SK-N-SH treated with all-trans-retinoic acid at 6 μM for 48 hours (cell line): ENCODE results near the gene BZW2.

ENCODE experiments used
- ATAC-seq: fragments of 200-7000 bp; cut with Tn5 transposase; 3 replicates; pipeline ENCODE4 v1.9.1; 2020; ENCODE audit warnings: mild to moderate bottlenecking, moderate library complexity
- ARNTL ChIP-seq: fragments of 450-650 bp; formaldehyde crosslinking; IDR thresholded peaks from 2 replicates; pipeline ENCODE4 v1.5.0; 2020; ENCODE audit warnings: low read depth, mild to moderate bottlenecking, moderate library complexity, borderline replicate concordance
- BACH2 ChIP-seq: fragments of 250-450 bp; sonication (Bioruptor Pico); IDR thresholded peaks from 2 replicates; pipeline ENCODE4 v1.9.0; 2021; ENCODE audit warnings: mild to moderate bottlenecking, borderline replicate concordance
- CSDC2 ChIP-seq: fragments of 250-450 bp; sonication (Bioruptor Pico); IDR thresholded peaks from 2 replicates; pipeline ENCODE4 v1.5.0; 2020; ENCODE audit warnings: mild to moderate bottlenecking, moderate library complexity
- ESRRG ChIP-seq: fragments of 250-450 bp; sonication (Bioruptor Pico); IDR thresholded peaks from 2 replicates; pipeline ENCODE4 v1.6.1; 2021; ENCODE audit warnings: mild to moderate bottlenecking
- GLIS3 ChIP-seq: fragments of 250-450 bp; sonication (Bioruptor Pico); IDR thresholded peaks from 2 replicates; pipeline ENCODE4 v1.5.0; 2020; ENCODE audit warnings: mild to moderate bottlenecking, moderate library complexity
- ISL1 ChIP-seq: fragments of 250-450 bp; sonication (Bioruptor Pico); IDR thresholded peaks from 2 replicates; pipeline ENCODE4 v2.1.2; 2022; ENCODE audit warnings: mild to moderate bottlenecking, moderate library complexity
- OSR1 ChIP-seq: fragments of 250-450 bp; sonication (Bioruptor Pico); IDR thresholded peaks from 2 replicates; pipeline ENCODE4 v1.8.0; 2022; ENCODE audit warnings: moderate library complexity, mild to moderate bottlenecking, inconsistent platforms
- PPARA ChIP-seq: fragments of 250-450 bp; sonication (Bioruptor Pico); IDR thresholded peaks from 2 replicates; pipeline ENCODE4 v1.5.0; 2020; ENCODE audit warnings: mild to moderate bottlenecking, borderline replicate concordance
- RARB ChIP-seq: fragments of 250-450 bp; sonication (Bioruptor Pico); IDR thresholded peaks from 2 replicates; pipeline ENCODE4 v1.8.0; 2021; ENCODE audit warnings: mild to moderate bottlenecking, moderate library complexity
- SNAI2 ChIP-seq: fragments of 250-450 bp; sonication (Bioruptor Pico); IDR thresholded peaks from 2 replicates; pipeline ENCODE4 v1.5.0; 2020; ENCODE audit warnings: mild to moderate bottlenecking, moderate library complexity
- TCF4 ChIP-seq: fragments of 250-450 bp; sonication (Bioruptor Pico); IDR thresholded peaks from 2 replicates; pipeline ENCODE4 v1.8.0; 2021; ENCODE audit warnings: mild to moderate bottlenecking, moderate library complexity, borderline replicate concordance
- TOX ChIP-seq: fragments of 250-450 bp; sonication (Bioruptor Pico); IDR thresholded peaks from 2 replicates; pipeline ENCODE4 v1.8.0; 2021; ENCODE audit warnings: mild to moderate bottlenecking, moderate library complexity, borderline replicate concordance
- ZC3H10 ChIP-seq: fragments of 250-450 bp; sonication (Bioruptor Pico); IDR thresholded peaks from 2 replicates; pipeline ENCODE4 v1.5.1; 2021; ENCODE audit warnings: mild to moderate bottlenecking, moderate library complexity
- ZFP3 ChIP-seq: fragments of 250-450 bp; sonication (Bioruptor Pico); IDR thresholded peaks from 2 replicates; pipeline ENCODE4 v1.5.0; 2020; ENCODE audit warnings: mild to moderate bottlenecking, moderate library complexity
- ZFP30 ChIP-seq: fragments of 450-650 bp; formaldehyde crosslinking; IDR thresholded peaks from 2 replicates; pipeline ENCODE4 v1.5.0; 2022; ENCODE audit warnings: mild to moderate bottlenecking, moderate library complexity
- ZNF565 ChIP-seq: fragments of 450-650 bp; formaldehyde crosslinking; conservative IDR thresholded peaks from 2 replicates; pipeline ENCODE4 v1.5.0; 2020; ENCODE audit warnings: low read depth, mild to moderate bottlenecking, moderate library complexity
- ZNF70 ChIP-seq: fragments of 450-650 bp; formaldehyde crosslinking; IDR thresholded peaks from 2 replicates; pipeline ENCODE4 v1.5.0; 2020; ENCODE audit warnings: mild to moderate bottlenecking, moderate library complexity
- ZNF8 ChIP-seq: fragments of 450-650 bp; formaldehyde crosslinking; IDR thresholded peaks from 2 replicates; pipeline ENCODE4 v1.5.0; 2020; ENCODE audit warnings: mild to moderate bottlenecking, moderate library complexity
- TF ChIP-seq, protein P1 (sequence below): fragments of 250-450 bp; sonication (Bioruptor Pico); IDR thresholded peaks from 2 replicates; pipeline ENCODE4 v1.5.0; 2020; ENCODE audit warnings: mild to moderate bottlenecking, moderate library complexity
- TF ChIP-seq, protein P2 (sequence below): fragments of 250-450 bp; sonication (Bioruptor Pico); IDR thresholded peaks from 2 replicates; pipeline ENCODE4 v1.8.0; 2020; ENCODE audit warnings: mild to moderate bottlenecking, moderate library complexity, borderline replicate concordance
- TF ChIP-seq, protein P3 (sequence below): fragments of 250-450 bp; sonication (Bioruptor Pico); IDR thresholded peaks from 2 replicates; pipeline ENCODE4 v1.5.1; 2020; ENCODE audit warnings: low read depth, mild to moderate bottlenecking, moderate library complexity
- TF ChIP-seq, protein P4 (sequence below): fragments of 250-450 bp; sonication (Bioruptor Pico); IDR thresholded peaks from 2 replicates; pipeline ENCODE4 v1.5.1; 2021; ENCODE audit warnings: mild to moderate bottlenecking, moderate library complexity
- TF ChIP-seq, protein P5 (sequence below): fragments of 250-450 bp; sonication (Bioruptor Pico); IDR thresholded peaks from 2 replicates; pipeline ENCODE4 v1.8.0; 2021; ENCODE audit warnings: low read depth, mild to moderate bottlenecking, moderate library complexity, borderline replicate concordance

The BZW2 gene

DNA sequence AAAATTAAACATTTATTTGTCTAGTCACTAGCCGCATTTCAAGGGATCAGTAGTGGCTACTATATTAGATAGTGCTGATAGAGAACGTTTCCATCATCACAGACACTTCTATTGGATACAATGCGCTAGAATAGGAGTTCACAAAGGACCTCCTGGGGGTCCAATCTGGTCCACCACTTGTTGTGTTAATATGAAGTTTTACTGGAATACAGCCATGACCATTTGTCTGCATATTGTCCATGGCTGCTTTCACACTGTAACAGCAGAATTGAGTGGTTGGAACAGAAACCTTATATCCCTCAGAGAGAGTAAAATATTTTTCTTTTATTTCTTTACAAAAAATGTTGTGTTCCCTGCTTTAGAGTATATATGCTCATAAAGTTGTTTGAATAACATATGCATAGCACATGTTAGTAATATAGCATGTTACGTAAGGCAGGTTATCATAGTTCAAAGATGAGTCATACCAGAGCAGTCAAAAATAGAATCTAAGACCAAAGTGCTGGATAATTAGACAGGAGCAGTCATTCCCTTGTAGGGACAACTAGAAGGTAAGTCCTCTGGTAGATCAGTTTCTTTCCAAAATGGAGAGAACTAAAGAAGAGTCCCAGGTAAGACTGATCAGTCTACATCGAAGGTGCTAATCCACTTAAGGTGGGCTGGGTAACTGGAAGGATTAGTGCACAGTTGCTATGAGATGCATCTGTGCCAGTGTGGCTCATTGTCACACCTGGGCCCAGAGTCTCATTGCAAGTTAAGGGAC lies 14.9 kb downstream of the BZW2 start:
- ATAC-seq = peak; percentile 87
- no peak for TF ChIP-seq ZC3H10 (CRISPR knock-in tag)
- TF ChIP-seq, protein P1, sequence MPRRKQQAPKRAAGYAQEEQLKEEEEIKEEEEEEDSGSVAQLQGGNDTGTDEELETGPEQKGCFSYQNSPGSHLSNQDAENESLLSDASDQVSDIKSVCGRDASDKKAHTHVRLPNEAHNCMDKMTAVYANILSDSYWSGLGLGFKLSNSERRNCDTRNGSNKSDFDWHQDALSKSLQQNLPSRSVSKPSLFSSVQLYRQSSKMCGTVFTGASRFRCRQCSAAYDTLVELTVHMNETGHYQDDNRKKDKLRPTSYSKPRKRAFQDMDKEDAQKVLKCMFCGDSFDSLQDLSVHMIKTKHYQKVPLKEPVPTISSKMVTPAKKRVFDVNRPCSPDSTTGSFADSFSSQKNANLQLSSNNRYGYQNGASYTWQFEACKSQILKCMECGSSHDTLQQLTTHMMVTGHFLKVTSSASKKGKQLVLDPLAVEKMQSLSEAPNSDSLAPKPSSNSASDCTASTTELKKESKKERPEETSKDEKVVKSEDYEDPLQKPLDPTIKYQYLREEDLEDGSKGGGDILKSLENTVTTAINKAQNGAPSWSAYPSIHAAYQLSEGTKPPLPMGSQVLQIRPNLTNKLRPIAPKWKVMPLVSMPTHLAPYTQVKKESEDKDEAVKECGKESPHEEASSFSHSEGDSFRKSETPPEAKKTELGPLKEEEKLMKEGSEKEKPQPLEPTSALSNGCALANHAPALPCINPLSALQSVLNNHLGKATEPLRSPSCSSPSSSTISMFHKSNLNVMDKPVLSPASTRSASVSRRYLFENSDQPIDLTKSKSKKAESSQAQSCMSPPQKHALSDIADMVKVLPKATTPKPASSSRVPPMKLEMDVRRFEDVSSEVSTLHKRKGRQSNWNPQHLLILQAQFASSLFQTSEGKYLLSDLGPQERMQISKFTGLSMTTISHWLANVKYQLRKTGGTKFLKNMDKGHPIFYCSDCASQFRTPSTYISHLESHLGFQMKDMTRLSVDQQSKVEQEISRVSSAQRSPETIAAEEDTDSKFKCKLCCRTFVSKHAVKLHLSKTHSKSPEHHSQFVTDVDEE (CRISPR knock-in tag) = peak; percentile 62; the same call in 1 of the 2 replicates
- no peak for TF ChIP-seq ZNF70 (CRISPR knock-in tag)
- no peak for TF ChIP-seq ZNF8 (CRISPR knock-in tag)
- TF ChIP-seq CSDC2 = 0 out of 2 replicates have a peak, but pooled peaks have one; percentile 62
- TF ChIP-seq ZFP3 (CRISPR knock-in tag) = peak; percentile 93
- TF ChIP-seq GLIS3 (CRISPR knock-in tag) = no peak
- TF ChIP-seq TOX = no peak
- peak; percentile 85 for TF ChIP-seq ISL1 (CRISPR knock-in tag)
- no peak for TF ChIP-seq BACH2 (CRISPR knock-in tag)
- TF ChIP-seq TCF4 = peak; percentile 50
- TF ChIP-seq ZFP30 = no peak
- TF ChIP-seq, protein P2, sequence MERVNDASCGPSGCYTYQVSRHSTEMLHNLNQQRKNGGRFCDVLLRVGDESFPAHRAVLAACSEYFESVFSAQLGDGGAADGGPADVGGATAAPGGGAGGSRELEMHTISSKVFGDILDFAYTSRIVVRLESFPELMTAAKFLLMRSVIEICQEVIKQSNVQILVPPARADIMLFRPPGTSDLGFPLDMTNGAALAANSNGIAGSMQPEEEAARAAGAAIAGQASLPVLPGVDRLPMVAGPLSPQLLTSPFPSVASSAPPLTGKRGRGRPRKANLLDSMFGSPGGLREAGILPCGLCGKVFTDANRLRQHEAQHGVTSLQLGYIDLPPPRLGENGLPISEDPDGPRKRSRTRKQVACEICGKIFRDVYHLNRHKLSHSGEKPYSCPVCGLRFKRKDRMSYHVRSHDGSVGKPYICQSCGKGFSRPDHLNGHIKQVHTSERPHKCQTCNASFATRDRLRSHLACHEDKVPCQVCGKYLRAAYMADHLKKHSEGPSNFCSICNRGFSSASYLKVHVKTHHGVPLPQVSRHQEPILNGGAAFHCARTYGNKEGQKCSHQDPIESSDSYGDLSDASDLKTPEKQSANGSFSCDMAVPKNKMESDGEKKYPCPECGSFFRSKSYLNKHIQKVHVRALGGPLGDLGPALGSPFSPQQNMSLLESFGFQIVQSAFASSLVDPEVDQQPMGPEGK (CRISPR knock-in tag) = no peak; the same call in 1 of the 2 replicates
- no peak for TF ChIP-seq OSR1 (CRISPR knock-in tag)
- TF ChIP-seq, protein P3, sequence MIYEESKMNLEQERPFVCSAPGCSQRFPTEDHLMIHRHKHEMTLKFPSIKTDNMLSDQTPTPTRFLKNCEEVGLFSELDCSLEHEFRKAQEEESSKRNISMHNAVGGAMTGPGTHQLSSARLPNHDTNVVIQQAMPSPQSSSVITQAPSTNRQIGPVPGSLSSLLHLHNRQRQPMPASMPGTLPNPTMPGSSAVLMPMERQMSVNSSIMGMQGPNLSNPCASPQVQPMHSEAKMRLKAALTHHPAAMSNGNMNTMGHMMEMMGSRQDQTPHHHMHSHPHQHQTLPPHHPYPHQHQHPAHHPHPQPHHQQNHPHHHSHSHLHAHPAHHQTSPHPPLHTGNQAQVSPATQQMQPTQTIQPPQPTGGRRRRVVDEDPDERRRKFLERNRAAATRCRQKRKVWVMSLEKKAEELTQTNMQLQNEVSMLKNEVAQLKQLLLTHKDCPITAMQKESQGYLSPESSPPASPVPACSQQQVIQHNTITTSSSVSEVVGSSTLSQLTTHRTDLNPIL = peak; percentile 86
- TF ChIP-seq ESRRG (CRISPR knock-in tag) = no peak
- TF ChIP-seq PPARA (CRISPR knock-in tag) = no peak
- no peak for TF ChIP-seq RARB (CRISPR knock-in tag)
- TF ChIP-seq SNAI2 (CRISPR knock-in tag) = peak; percentile 68; the same call in 1 of the 2 replicates
- TF ChIP-seq, protein P4, sequence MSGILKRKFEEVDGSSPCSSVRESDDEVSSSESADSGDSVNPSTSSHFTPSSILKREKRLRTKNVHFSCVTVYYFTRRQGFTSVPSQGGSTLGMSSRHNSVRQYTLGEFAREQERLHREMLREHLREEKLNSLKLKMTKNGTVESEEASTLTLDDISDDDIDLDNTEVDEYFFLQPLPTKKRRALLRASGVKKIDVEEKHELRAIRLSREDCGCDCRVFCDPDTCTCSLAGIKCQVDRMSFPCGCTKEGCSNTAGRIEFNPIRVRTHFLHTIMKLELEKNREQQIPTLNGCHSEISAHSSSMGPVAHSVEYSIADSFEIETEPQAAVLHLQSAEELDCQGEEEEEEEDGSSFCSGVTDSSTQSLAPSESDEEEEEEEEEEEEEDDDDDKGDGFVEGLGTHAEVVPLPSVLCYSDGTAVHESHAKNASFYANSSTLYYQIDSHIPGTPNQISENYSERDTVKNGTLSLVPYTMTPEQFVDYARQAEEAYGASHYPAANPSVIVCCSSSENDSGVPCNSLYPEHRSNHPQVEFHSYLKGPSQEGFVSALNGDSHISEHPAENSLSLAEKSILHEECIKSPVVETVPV = no peak
- TF ChIP-seq, protein P5, sequence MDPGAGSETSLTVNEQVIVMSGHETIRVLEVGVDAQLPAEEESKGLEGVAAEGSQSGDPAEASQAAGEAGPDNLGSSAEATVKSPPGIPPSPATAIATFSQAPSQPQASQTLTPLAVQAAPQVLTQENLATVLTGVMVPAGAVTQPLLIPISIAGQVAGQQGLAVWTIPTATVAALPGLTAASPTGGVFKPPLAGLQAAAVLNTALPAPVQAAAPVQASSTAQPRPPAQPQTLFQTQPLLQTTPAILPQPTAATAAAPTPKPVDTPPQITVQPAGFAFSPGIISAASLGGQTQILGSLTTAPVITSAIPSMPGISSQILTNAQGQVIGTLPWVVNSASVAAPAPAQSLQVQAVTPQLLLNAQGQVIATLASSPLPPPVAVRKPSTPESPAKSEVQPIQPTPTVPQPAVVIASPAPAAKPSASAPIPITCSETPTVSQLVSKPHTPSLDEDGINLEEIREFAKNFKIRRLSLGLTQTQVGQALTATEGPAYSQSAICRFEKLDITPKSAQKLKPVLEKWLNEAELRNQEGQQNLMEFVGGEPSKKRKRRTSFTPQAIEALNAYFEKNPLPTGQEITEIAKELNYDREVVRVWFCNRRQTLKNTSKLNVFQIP (CRISPR knock-in tag) = peak; percentile 53; the same call in 1 of the 2 replicates
- no peak for TF ChIP-seq ZNF565 (CRISPR knock-in tag)
- TF ChIP-seq ARNTL (CRISPR knock-in tag) = no peak

DNA sequence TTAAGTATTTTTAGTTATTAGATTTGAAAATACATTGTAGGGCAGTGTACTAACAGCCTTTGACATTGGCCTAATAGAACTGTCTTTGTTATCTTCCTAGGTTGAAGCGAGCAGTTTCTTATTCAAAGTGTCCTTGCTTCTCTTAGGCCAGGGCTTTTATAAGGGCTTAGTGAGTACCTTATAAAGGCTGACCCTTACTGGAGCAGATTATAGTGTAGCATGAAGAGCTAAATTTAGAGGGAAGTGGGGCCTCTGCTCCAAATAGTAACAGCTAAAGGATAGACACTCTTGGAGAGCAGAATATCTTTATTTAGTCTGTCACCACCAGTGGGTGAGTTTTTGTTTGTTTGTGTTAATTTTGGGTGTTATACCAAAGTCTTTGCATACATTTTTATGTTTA lies 15.9 kb downstream of the BZW2 start:
- ATAC-seq = no peak
- TF ChIP-seq ZC3H10 (CRISPR knock-in tag) (no peak), ZFP30 (no peak), ARNTL (CRISPR knock-in tag) (no peak), RARB (CRISPR knock-in tag) (no peak), SNAI2 (CRISPR knock-in tag) (no peak), ISL1 (CRISPR knock-in tag) (no peak), OSR1 (CRISPR knock-in tag) (no peak), ZFP3 (CRISPR knock-in tag) (no peak), ZNF70 (CRISPR knock-in tag) (no peak), GLIS3 (CRISPR knock-in tag) (no peak), ESRRG (CRISPR knock-in tag) (no peak), TOX (no peak), TCF4 (no peak)
- TF ChIP-seq, protein P3 = no peak
- TF ChIP-seq, protein P2 (CRISPR knock-in tag) = no peak
- TF ChIP-seq, protein P5 (CRISPR knock-in tag) = no peak
- TF ChIP-seq, all 23 proteins: peak for 0
